GM19372 (cell line): ENCODE measurements around the gene HCAR1.
A peak's percentile ranks its signal among the peaks of the same experiment; 100 is the strongest.
"Not testable (repeated sequence)": the region's sequence is repeated elsewhere in the genome, so short reads cannot be mapped to it uniquely, and the experiment has no call there.

Experiments used
- ATAC-seq: cut with Tn5 transposase; IDR thresholded peaks from one replicate; pipeline ENCODE4 v1.9.1; 2021; ENCODE audit warnings: mild to moderate bottlenecking, low read depth, moderate library complexity; ENCODE audit not compliant: unreplicated experiment

The HCAR1 gene, protein sequence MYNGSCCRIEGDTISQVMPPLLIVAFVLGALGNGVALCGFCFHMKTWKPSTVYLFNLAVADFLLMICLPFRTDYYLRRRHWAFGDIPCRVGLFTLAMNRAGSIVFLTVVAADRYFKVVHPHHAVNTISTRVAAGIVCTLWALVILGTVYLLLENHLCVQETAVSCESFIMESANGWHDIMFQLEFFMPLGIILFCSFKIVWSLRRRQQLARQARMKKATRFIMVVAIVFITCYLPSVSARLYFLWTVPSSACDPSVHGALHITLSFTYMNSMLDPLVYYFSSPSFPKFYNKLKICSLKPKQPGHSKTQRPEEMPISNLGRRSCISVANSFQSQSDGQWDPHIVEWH

GRCh38 chr12:122730215-122731014 is at the start of gene HCAR1:
HCAR1 (minus strand) TSS chr12:122730844; CDS start chr12:122730339, 505 bp downstream.
- no peak for ATAC-seq

DNA sequence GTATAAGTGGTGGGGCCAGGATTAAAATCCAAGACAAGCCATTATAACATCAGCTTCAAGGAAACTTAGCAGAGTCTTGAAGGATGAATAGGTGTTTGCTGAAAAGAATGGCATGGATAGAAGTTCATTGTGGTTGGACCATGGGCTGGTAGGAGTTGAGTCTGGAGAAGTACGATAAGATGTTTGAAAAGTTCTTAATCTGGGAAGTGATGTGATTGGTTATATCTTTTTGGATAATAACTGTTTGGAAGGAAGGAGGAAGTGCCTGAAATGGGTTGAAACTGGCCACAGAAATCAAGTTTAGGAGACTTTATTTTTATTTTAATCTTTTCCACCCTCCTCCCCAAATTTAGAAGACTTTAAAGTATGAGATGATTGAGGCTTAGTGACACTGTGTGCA is 26.9 kb upstream of the HCAR1 start:
- ATAC-seq: no peak

DNA sequence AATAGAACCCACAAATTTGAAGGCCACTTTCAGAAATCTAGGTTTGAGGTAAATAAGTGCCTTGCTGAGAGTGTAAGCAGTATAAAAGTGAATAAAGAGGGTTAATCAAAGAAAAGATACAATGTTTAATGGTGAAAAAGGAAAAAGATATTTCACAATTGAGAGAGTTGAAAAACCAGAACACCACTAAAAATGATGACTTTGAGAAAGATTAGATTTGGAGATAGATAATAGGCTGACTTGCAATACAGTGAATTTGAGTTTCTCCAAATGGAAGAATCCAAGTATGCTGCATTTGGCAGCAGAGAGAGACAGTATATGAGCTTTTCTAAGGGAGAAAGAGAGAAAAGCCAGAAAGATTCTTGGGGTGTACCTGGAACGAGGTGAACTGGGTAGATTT is 24.1 kb upstream of the HCAR1 start:
- ATAC-seq: no peak

- no peak for ATAC-seq
Measured at GRCh38 chr12:122753319-122753650, 22.6 kb upstream of the HCAR1 start.

DNA sequence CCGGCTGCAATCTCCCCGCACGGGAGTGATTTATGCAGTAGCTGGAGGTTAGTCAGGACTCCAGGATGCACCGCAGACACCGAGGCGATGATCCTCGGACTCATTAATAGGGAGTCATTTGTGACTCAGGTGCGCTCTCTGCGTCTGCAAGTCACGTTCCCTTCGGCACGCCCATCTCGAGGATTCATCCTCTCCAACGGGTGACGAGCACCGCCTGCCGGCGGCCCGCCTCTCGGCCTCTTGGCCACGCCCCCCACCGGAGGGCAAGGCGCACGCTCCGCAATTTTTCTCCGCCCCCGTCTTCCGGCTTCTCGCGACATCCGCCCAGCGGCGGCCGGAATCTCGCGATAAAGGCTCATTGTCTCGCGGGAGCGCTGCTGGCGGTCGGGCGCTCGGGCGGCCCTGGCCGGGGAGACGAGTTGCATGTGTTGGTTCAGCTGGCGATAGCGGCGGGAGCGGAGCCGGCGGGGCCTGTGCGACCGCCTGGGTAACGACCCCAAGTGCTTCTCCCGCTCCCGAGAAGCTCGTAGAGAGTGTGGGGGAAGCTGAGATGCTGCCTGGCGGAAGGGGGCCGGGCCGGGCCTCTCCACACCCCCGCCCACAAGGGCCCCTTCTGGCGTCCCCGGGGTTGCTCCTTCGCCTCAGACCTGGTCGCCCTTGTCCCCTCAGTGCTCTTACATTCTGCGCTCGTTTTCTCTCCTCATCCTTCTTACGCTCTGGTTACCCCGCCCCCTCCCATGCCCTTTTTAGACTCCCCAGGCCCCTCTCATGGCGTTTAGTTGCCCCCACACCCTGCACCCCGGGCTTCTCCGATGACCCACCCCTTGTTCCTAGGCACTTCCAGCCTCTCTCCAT is 22.0 kb upstream of the HCAR1 start, which contains the start of gene DENR:
DENR (plus strand) TSS at position 361 of the 855 bp plus-strand sequence. CDS start 878 bp downstream, outside the sequence.
- ATAC-seq: peak; percentile 97

DNA sequence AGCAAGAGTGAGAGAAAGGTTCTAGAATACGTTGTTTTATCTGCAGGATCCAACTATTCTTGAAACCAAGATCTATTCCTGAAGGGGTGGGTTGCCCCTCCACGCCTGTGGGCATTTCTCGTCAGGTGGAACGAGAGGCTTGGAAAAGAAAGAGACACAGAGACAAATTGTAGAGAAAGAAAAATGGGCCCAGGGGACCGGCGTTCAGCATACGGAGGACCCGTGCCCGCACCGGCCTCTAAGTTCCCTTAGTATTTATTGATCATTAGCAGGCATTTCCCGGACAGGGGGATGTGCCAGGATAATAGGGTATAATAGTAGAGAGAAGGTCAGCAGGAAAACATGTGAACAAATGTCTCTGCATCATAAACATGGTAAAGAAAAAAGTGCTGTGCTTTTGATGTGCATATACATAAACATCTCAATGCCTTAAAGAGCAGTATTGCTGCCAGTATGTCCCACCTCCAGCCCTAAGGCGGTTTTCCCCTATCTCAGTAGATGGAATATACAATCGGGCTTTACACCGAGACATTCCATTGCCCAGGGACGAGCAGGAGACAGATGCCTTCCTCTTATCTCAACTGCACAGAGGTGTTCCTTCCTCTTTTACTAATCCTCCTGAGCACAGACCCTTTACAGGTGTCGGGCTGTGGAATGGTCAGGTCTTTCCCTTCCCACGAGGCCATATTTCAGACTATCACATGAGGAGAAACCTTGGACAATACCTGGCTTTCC is 20.3 kb upstream of the HCAR1 start:
- ATAC-seq: not testable (repeated sequence)

DNA sequence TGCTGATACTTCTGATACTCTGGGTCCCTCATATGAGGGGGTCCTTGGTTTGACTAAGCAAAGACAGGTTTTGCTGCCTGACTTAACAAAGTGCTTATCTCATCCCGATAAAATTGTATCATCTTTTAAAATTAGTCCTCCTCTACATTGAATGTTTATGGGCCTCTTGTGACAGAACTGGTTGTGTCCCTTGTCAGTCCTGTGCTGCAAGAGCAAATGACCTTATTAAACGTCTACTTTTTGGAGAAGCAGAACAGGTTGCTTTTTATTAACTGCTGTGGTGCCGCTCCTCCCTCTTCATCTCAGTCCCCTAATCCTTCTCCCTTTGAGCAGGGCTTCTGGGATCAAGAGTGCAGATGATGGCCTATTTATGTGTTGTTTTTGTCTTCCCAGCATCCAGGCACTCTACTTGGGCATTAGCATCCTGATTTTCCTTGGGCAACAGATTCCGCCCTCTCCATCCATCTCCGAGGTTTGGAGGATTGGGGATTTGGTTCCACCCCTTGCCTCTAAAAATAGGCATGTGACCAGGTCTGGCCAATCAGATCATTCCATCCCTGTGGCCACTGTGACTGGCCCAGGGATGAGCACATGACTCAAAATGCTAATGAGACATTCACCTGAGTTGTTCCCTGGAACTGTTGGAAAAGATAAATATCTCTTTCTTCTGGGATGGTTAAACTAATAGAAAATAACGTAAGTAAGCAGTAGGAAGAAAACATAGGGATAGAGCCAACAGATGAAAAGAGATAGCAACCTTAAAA is 19.1 kb upstream of the HCAR1 start:
- no peak for ATAC-seq

DNA sequence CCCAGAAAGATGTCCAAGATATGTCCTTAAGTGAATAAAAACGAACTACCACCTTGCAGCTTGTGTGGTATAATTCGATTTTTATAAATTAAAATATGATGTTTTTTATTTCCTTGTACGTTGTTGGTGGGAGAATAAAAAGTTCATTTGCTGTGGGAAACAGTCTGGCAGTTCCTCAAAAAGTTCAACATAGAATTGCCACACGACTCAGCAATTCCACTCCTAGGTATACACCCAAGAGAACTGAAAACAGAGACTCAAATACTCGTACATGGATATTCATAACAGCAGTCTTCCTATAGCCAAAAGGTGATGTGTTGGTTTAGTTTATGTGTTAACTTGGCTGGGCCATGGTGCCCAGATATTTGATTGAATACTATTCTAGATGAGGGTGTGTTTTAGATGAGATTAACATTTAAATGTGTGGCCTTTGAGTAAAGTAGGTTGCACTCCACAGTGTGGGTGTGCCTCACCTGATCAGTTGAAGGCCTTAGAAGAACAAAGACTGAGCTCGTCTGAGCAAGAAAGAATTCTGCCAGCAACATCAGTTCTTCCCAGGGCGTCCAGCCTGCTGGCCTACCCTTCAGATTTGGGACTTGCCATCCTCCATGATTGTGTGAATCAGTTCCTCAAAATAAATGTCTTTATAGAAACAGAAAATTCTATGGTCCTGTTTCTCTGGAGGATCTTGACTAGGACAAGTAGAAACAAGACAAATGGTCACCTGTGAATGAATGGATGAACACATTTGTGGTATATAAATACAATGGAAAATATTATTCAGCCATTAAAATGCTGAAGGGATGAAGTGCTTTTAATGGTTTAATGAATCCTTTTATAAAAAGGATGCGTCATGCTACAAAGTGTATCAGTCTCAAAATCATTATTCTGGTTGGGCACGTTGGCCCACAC is 16.8 kb upstream of the HCAR1 start:
- no peak for ATAC-seq

- ATAC-seq: no peak
Measured at GRCh38 chr12:122743895-122744525, 13.4 kb upstream of the HCAR1 start.

GRCh38 chr12:122740351-122740750 is 9.7 kb upstream of the HCAR1 start:
- ATAC-seq: no peak

- ATAC-seq: no peak
Measured at GRCh38 chr12:122738571-122738970, 7.9 kb upstream of the HCAR1 start.

DNA sequence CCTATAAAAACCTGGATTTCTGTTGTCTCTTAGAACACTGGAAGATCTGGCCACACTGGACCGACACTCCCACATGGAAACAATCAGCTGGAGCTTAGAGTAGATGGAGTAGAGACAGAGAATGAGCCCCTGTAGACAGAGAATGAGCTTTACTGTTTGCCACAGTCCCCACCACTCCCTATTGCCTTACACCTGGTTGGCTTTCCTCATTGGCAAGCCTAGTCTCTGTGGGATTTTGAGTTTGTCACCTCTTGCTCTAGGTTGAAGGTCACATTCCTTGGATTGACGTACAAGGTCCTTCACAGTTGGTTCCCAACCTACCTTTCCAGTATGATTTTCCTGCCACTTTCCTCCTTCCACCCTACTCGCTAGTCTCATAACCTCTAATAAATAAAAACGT is 2.0 kb upstream of the HCAR1 start:
- no peak for ATAC-seq

DNA sequence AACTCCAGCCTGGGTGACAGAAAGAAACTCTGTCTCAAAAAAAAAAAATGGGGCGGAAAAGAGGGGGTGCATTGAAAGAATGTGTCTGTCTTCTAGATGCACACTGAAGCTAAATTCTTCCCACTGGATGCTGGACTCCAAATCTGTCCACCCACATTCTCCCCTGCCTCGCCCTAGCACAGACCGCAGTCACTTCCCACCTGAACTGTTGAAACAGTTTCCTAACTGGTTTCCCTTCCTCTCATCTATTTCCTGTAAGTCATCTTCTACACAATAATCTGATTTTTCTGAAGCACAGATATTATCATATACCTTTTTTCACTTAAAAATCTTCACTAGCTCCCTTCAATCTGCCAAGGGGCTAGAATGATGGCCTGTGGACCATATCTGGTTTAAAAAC is 1.5 kb upstream of the HCAR1 start:
- ATAC-seq: no peak

- no peak for ATAC-seq
Measured at GRCh38 chr12:122729583-122730214, 945 bp downstream of the HCAR1 start.

- no peak for ATAC-seq
Measured at GRCh38 chr12:122726080-122726558, 4.5 kb downstream of the HCAR1 start.

DNA sequence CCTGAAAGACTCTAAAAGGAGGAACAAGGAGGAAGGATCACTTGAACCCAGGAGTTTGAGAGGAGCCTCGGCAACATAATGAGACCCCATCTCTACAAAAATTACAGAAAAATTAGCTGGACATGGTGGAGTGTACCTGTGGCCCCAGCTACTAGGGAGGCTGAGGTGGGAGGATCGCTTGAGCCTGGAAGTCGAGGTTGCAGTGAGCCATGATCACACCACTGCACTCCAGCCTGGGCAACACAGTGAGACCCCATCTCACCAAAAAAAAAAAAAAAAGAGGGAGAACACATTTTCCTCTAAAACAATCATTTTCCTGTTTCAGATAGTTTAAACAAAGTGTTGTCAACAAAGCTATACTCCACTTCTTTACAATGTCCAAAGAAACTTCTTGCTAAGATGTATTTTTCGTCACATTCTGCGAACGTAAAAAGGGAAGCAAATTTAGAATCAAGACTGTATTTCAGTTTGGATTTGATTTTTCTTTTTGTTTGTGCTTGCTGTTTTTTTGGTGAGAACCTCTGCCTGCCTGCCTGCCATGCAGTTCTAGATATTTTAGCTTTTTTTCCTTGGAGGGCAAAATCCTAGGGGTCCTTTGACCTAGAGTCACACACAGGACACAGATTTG is 5.1 kb downstream of the HCAR1 start:
- ATAC-seq: no peak

DNA sequence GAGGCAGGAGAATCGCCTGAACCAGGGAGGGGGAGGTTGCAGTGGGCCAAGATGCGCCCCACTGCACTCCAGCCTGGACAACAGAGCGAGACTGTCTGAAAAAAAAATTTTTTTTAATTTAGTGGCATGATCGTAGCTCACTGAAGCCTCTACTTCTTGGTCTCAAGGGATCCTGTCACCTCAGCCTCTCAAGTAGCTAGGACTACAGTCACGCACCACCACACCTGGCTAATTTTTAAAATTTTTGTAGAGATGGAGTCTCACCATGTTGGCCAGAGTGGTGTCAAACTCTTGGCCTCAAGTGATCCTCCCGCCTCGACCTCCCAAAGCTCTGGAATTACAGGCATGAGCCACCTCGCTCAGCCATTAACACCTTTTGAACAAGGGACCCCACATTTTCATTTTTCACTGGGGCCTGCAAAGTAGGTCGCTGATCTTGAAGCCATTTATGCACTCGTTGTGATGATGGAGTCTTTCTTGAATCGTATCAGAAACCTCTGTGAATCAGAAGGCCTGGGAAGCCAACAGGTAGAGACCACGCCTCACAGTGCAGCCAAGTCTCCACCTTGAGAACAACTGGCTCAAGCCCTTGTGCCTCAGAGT is 5.9 kb downstream of the HCAR1 start:
- no peak for ATAC-seq
